Measurements from ENCODE around the gene LRCH3. TPM values are rescaled to one million over a fixed set of nuclear protein-coding genes. Genes with fewer than 3 reads are reported as not detected.

LRCH3 gene
- total RNA-seq, 1 experiment from 2014 or later, result 71.8 TPM

- BruUV-seq (replicated peaks), result no TSS peak
- intact Hi-C loops (cut with micrococcal nuclease; ENCODE audit: unreplicated experiment), result no loop called here
- H3K27ac ChIP-seq (ENCODE audit: low read depth, low read length, poor library complexity, severe bottlenecking), result peak overlapping the region; percentile 49
- ChIA-PET POLR2A (ENCODE audit: low non-redundant PET) (interaction anchor here (1.1 kb wide), 1 partner anchor 11 kb away, joined by 4 read pairs; the partner anchor contains the start of gene LRCH3), CTCF (no interaction called here)
- peaks cover 11% of the 10 kb centered on the region for H3K4me1 ChIP-seq (ENCODE audit: insufficient read depth, low read length, poor library complexity, severe bottlenecking)
- no peak overlapping the region for H3K4me3 ChIP-seq (ENCODE audit: low read depth, low read length, poor library complexity, severe bottlenecking)
- H3K9me3 ChIP-seq (ENCODE audit: low read depth, low read length, poor library complexity, severe bottlenecking), result no peaks in the 10 kb centered on the region
- H3K36me3 ChIP-seq (ENCODE audit: insufficient read depth, low read length, poor library complexity, severe bottlenecking), result no peaks in the 10 kb centered on the region
- TF ChIP-seq CTCF (conservative IDR thresholded peaks at IDR 0.05; ENCODE audit: low read depth, low read length) (peak; percentile 62), EZH2 (IDR thresholded peaks at IDR 0.05; ENCODE audit: borderline replicate concordance, low read depth, low read length, poor library complexity, severe bottlenecking) (no peak)
- no peaks in the 10 kb centered on the region for H3K27me3 ChIP-seq (replicated peaks; ENCODE audit: insufficient read depth, low read depth, low read length, poor library complexity)
- peak; percentile 67 for DNase-seq (ENCODE audit: low spot score)
Observed at GRCh38 chr3:197801891-197802778, 11.1 kb downstream of the LRCH3 start.

- DNase-seq (ENCODE audit: low spot score), result peak; percentile 30
- Histone ChIP-seq H3K27me3 (replicated peaks; ENCODE audit: insufficient read depth, low read depth, low read length, poor library complexity) (no peaks in the 10 kb centered on the region), H3K4me1 (ENCODE audit: insufficient read depth, low read length, poor library complexity, severe bottlenecking) (peaks cover 15% of the 10 kb centered on the region), H3K36me3 (ENCODE audit: insufficient read depth, low read length, poor library complexity, severe bottlenecking) (no peaks in the 10 kb centered on the region), H3K4me3 (ENCODE audit: low read depth, low read length, poor library complexity, severe bottlenecking) (no peak overlapping the region), H3K27ac (ENCODE audit: low read depth, low read length, poor library complexity, severe bottlenecking) (peak overlapping the region; percentile 49), H3K9me3 (ENCODE audit: low read depth, low read length, poor library complexity, severe bottlenecking) (no peaks in the 10 kb centered on the region)
- POLR2A ChIA-PET (ENCODE audit: low non-redundant PET), result no interaction called here
- intact Hi-C loops (cut with micrococcal nuclease; ENCODE audit: unreplicated experiment), result no loop called here
- no TSS peak for BruUV-seq (replicated peaks)
- no peak for TF ChIP-seq CTCF (conservative IDR thresholded peaks at IDR 0.05; ENCODE audit: low read depth, low read length)
- TF ChIP-seq EZH2 (IDR thresholded peaks at IDR 0.05; ENCODE audit: borderline replicate concordance, low read depth, low read length, poor library complexity, severe bottlenecking), result no peak
- CTCF ChIA-PET, result no interaction called here
Observed at GRCh38 chr3:197802779-197803459, 11.9 kb downstream of the LRCH3 start.

GRCh38 chr3:197804511-197804910, 13.5 kb downstream of the LRCH3 start:
- intact Hi-C loops (cut with micrococcal nuclease; ENCODE audit: unreplicated experiment), result no loop called here
- no TSS peak for BruUV-seq (replicated peaks)
- CTCF ChIA-PET, result no interaction called here
- Histone ChIP-seq H3K27ac (ENCODE audit: low read depth, low read length, poor library complexity, severe bottlenecking) (no peak overlapping the region), H3K4me3 (ENCODE audit: low read depth, low read length, poor library complexity, severe bottlenecking) (no peak overlapping the region), H3K9me3 (ENCODE audit: low read depth, low read length, poor library complexity, severe bottlenecking) (no peaks in the 10 kb centered on the region), H3K36me3 (ENCODE audit: insufficient read depth, low read length, poor library complexity, severe bottlenecking) (no peaks in the 10 kb centered on the region), H3K27me3 (replicated peaks; ENCODE audit: insufficient read depth, low read depth, low read length, poor library complexity) (no peaks in the 10 kb centered on the region), H3K4me1 (ENCODE audit: insufficient read depth, low read length, poor library complexity, severe bottlenecking) (peaks cover 31% of the 10 kb centered on the region)
- no peak for DNase-seq (ENCODE audit: low spot score)
- TF ChIP-seq CTCF (conservative IDR thresholded peaks at IDR 0.05; ENCODE audit: low read depth, low read length), result no peak
- POLR2A ChIA-PET (ENCODE audit: low non-redundant PET), result no interaction called here

Data from A673 (cell line).